ENCODE results near the gene COQ4. TPM values are rescaled to one million over a fixed set of nuclear protein-coding genes. Genes with fewer than 3 reads are reported as not detected.

Gene COQ4
- total RNA-seq, 1 donor from 2014 or later: 11.4 TPM

- no peaks in the 10 kb centered on the region for H3K27me3 ChIP-seq
- TF ChIP-seq CTCF (IDR thresholded peaks at IDR 0.05): no peak
- H3K9me3 ChIP-seq: no peaks in the 10 kb centered on the region
- H3K27ac ChIP-seq: no peak overlapping the region
- peaks cover 27 to 40% of the 10 kb centered on the region in 2 donors for H3K36me3 ChIP-seq
- intact Hi-C loops (cut with DNase I): no loop called here
- no peak overlapping the region for H3K4me3 ChIP-seq
- DNase-seq (ENCODE audit: low spot score in 2 of 2): no peak
- peaks cover 0 to 10% of the 10 kb centered on the region in 2 donors for H3K4me1 ChIP-seq
These were observed 36.2 kb downstream of the COQ4 start for GRCh38 chr9:128358861-128359260.

GRCh38 chr9:128360826-128361225, 38.2 kb downstream of the COQ4 start:
- intact Hi-C loops (cut with DNase I): no loop called here
- no peak for TF ChIP-seq CTCF (IDR thresholded peaks at IDR 0.05)
- no peaks in the 10 kb centered on the region for H3K27me3 ChIP-seq
- H3K9me3 ChIP-seq: no peaks in the 10 kb centered on the region
- H3K36me3 ChIP-seq: peaks cover 11 to 24% of the 10 kb centered on the region in 2 donors
- DNase-seq (ENCODE audit: low spot score in 2 of 2): no peak
- peak overlapping the region; percentile 46 to 58 for H3K27ac ChIP-seq
- H3K4me1 ChIP-seq: peaks cover 4 to 19% of the 10 kb centered on the region in 2 donors
- no peak overlapping the region for H3K4me3 ChIP-seq

- intact Hi-C loops (cut with DNase I): no loop called here
- H3K27ac ChIP-seq: peak overlapping the region; percentile 46 to 58
- no peaks in the 10 kb centered on the region for H3K27me3 ChIP-seq
- peak overlapping the region; percentile 47 to 61 for H3K4me3 ChIP-seq
- no peak for DNase-seq (ENCODE audit: low spot score in 2 of 2)
- H3K4me1 ChIP-seq: peaks cover 4 to 19% of the 10 kb centered on the region in 2 donors
- TF ChIP-seq CTCF (IDR thresholded peaks at IDR 0.05): no peak
- no peaks in the 10 kb centered on the region for H3K9me3 ChIP-seq
- H3K36me3 ChIP-seq: peaks cover 6 to 18% of the 10 kb centered on the region in 2 donors
These were observed 38.8 kb downstream of the COQ4 start for GRCh38 chr9:128361296-128361985.

- peak; percentile 39 to 90 for DNase-seq (ENCODE audit: low spot score in 2 of 2)
- Histone ChIP-seq H3K9me3 (no peaks in the 10 kb centered on the region), H3K27ac (peak overlapping the region; percentile 46 to 58), H3K4me3 (peak overlapping the region; percentile 47 to 61), H3K27me3 (no peaks in the 10 kb centered on the region), H3K4me1 (peaks cover 4 to 19% of the 10 kb centered on the region in 2 donors), H3K36me3 (peaks cover 6 to 12% of the 10 kb centered on the region in 2 donors)
- TF ChIP-seq CTCF (IDR thresholded peaks at IDR 0.05): peak; percentile 83 to 92 (median 88)
- intact Hi-C loops (cut with DNase I): loop anchor here (1.0 to 2.0 kb wide), 2 partner anchors 9 to 59 kb away; partner anchors contain the start of genes CERCAM and URM1
These were observed 39.5 kb downstream of the COQ4 start for GRCh38 chr9:128361986-128362646.

GRCh38 chr9:128362774-128363173, 40.1 kb downstream of the COQ4 start:
- no peak for TF ChIP-seq CTCF (IDR thresholded peaks at IDR 0.05)
- intact Hi-C loops (cut with DNase I): loop anchor here (1.0 to 2.0 kb wide), 2 partner anchors 9 to 58 kb away; partner anchors contain the start of genes CERCAM and URM1
- Histone ChIP-seq H3K4me1 (peaks cover 4 to 19% of the 10 kb centered on the region in 2 donors), H3K4me3 (no peak overlapping the region), H3K9me3 (no peaks in the 10 kb centered on the region), H3K27ac (peak overlapping the region; percentile 27 to 58), H3K27me3 (no peaks in the 10 kb centered on the region), H3K36me3 (peaks cover 0 to 7% of the 10 kb centered on the region in 2 donors)
- no peak for DNase-seq (ENCODE audit: low spot score in 2 of 2)
